Gastrocnemius medialis (tissue), 4 donors: ENCODE measurements around the gene SLC2A14.

Experiments used
- CTCF ChIP-seq, 5 experiments: fragments of 450-650 bp in 3 of 5; fragments of 200-600 bp in 2 of 5; sonication (generic) in 2 of 5; IDR thresholded peaks in 4 of 5; conservative IDR thresholded peaks in 1 of 5; 1 replicate in 4 of 5; 2 replicates in 1 of 5; pipeline ENCODE4 v1.5.1; 2016 to 2019; ENCODE audit warnings: antibody characterized with exemption in 5 of 5, mild to moderate bottlenecking in 3 of 5, moderate library complexity in 3 of 5
- POLR2A ChIP-seq, 2 donors: fragments of 450-650 bp; IDR thresholded peaks; one replicate each; pipeline ENCODE4 v1.6.1; 2017; ENCODE audit warnings: antibody characterized with exemption in 2 of 2, mild to moderate bottlenecking in 2 of 2, moderate library complexity in 2 of 2

GRCh38 chr12:7833831-7834230, 38.9 kb downstream of the SLC2A14 start:
- TF ChIP-seq CTCF (IDR thresholded peaks at IDR 0.05 in 4 of 5, conservative IDR thresholded peaks at IDR 0.05 in 1 of 5) (no peak), POLR2A (IDR thresholded peaks at IDR 0.05) (no peak)
